GM04504 (cell line): ENCODE measurements around the gene PID1.

Source experiments
- DNase-seq: peaks from one replicate; pipeline ENCODE4 v3.0.0-alpha.2; 2012; ENCODE audit warnings: low read depth

PID1 gene

GRCh38 chr2:229164545-229165249 lies 106.4 kb downstream of the PID1 start:
- no peak for DNase-seq

GRCh38 chr2:229163893-229164292 lies 107.2 kb downstream of the PID1 start:
- DNase-seq = no peak

- no peak for DNase-seq
These were observed 109.1 kb downstream of the PID1 start for GRCh38 chr2:229162015-229162414.

- DNase-seq = no peak
These were observed 110.1 kb downstream of the PID1 start for GRCh38 chr2:229160984-229161383.

- no peak for DNase-seq
These were observed 110.9 kb downstream of the PID1 start for GRCh38 chr2:229160180-229160579.

- no peak for DNase-seq
These were observed 111.7 kb downstream of the PID1 start for GRCh38 chr2:229159405-229159804.

GRCh38 chr2:229154381-229154780 lies 116.7 kb downstream of the PID1 start:
- no peak for DNase-seq

GRCh38 chr2:229153951-229154350 lies 117.1 kb downstream of the PID1 start:
- no peak for DNase-seq

- no peak for DNase-seq
These were observed 117.8 kb downstream of the PID1 start for GRCh38 chr2:229153267-229153666.

- no peak for DNase-seq
These were observed 118.4 kb downstream of the PID1 start for GRCh38 chr2:229152674-229153073.

- no peak for DNase-seq
These were observed 120.8 kb downstream of the PID1 start for GRCh38 chr2:229150317-229150716.

GRCh38 chr2:229141424-229142025 lies 129.6 kb downstream of the PID1 start:
- DNase-seq = no peak

- DNase-seq = no peak
These were observed 133.4 kb downstream of the PID1 start for GRCh38 chr2:229137639-229138038.

- DNase-seq = no peak
These were observed 134.0 kb downstream of the PID1 start for GRCh38 chr2:229137066-229137465.

- peak; percentile 20 for DNase-seq
These were observed 137.8 kb downstream of the PID1 start for GRCh38 chr2:229133155-229133772.

GRCh38 chr2:229132236-229132635 lies 138.9 kb downstream of the PID1 start:
- no peak for DNase-seq

GRCh38 chr2:229130522-229130921 lies 140.6 kb downstream of the PID1 start:
- DNase-seq = no peak

GRCh38 chr2:229129738-229130371 lies 141.2 kb downstream of the PID1 start:
- no peak for DNase-seq

GRCh38 chr2:229127471-229127870 lies 143.6 kb downstream of the PID1 start:
- DNase-seq = no peak

GRCh38 chr2:229126066-229126465 lies 145.0 kb downstream of the PID1 start:
- no peak for DNase-seq

- DNase-seq = no peak
These were observed 147.0 kb downstream of the PID1 start for GRCh38 chr2:229124136-229124535.

- no peak for DNase-seq
These were observed 152.2 kb downstream of the PID1 start for GRCh38 chr2:229118927-229119326.

GRCh38 chr2:229118336-229118735 lies 152.8 kb downstream of the PID1 start:
- no peak for DNase-seq
